ENCODE measurements around the gene ABI1. TPM values are rescaled to one million over a fixed set of nuclear protein-coding genes. Genes with fewer than 3 reads are reported as not detected.

Gene ABI1
- total and polyA plus RNA-seq, 9 of the 15 experiments (the other 6 are each of a cell fraction or from before 2014, with no cell fraction given) = 22.1 to 52.3 (median 39.0) TPM

GRCh38 chr10:26869528-26869927 lies 8.8 kb upstream of the ABI1 start (continued):
- TF ChIP-seq ZNF280B (CRISPR knock-in tag; IDR thresholded peaks at IDR 0.05) (no peak), CEBPB (tag; IDR thresholded peaks at IDR 0.05) (peak; percentile 90), SP1 (CRISPR knock-in tag; IDR thresholded peaks at IDR 0.05) (no peak)
- TF ChIP-seq, protein P1, sequence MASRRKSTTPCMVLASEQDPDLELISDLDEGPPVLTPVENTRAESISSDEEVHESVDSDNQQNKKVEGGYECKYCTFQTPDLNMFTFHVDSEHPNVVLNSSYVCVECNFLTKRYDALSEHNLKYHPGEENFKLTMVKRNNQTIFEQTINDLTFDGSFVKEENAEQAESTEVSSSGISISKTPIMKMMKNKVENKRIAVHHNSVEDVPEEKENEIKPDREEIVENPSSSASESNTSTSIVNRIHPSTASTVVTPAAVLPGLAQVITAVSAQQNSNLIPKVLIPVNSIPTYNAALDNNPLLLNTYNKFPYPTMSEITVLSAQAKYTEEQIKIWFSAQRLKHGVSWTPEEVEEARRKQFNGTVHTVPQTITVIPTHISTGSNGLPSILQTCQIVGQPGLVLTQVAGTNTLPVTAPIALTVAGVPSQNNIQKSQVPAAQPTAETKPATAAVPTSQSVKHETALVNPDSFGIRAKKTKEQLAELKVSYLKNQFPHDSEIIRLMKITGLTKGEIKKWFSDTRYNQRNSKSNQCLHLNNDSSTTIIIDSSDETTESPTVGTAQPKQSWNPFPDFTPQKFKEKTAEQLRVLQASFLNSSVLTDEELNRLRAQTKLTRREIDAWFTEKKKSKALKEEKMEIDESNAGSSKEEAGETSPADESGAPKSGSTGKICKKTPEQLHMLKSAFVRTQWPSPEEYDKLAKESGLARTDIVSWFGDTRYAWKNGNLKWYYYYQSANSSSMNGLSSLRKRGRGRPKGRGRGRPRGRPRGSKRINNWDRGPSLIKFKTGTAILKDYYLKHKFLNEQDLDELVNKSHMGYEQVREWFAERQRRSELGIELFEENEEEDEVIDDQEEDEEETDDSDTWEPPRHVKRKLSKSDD (conservative IDR thresholded peaks at IDR 0.05; ENCODE audit: low read length) = no peak

GRCh38 chr10:26863351-26864076 lies 2.8 kb upstream of the ABI1 start:
- H3K9me3 ChIP-seq (replicated peaks; ENCODE audit: control insufficient read depth, insufficient read depth, low read depth, low read length) = no peaks in the 10 kb centered on the region
- POLR2A ChIA-PET = no interaction called here
- no peak overlapping the region for H3K9ac ChIP-seq (ENCODE audit: insufficient read depth in 1 of 2, low read depth in 2 of 2, low read length in 2 of 2)
- H3K79me2 ChIP-seq (ENCODE audit: control insufficient read depth, insufficient read depth, low read length) = peaks cover 22% of the 10 kb centered on the region
- H3K4me3 ChIP-seq = no peak overlapping the region
- no peak for ATAC-seq
- in situ Hi-C loops (cut with MboI) = no loop called here
- 0 out of 2 replicates have a peak overlapping the region, but pooled peaks have one; percentile 12 for H2AFZ ChIP-seq (ENCODE audit: low read depth, low read length)
- H3K27ac ChIP-seq (ENCODE audit: extremely low read depth, low read depth, low read length) = no peak overlapping the region
- 30% methylated on average over 3 of the region's 3 CpGs for WGBS (ENCODE audit: insufficient coverage, low coverage, missing lambda C conversion rate)
- no peak for FAIRE-seq
- no peak for DNase-seq (ENCODE audit: extremely low read depth in 1 of 4, low spot score in 3 of 4)
- peaks cover 3 to 7% of the 10 kb centered on the region in 2 experiments; a peak in 4 of 5 replicates for H3K4me1 ChIP-seq (replicated peaks in 1 of 2; ENCODE audit: control insufficient read depth in 2 of 2, insufficient read depth in 2 of 2, low read length in 2 of 2)
- no peaks in the 10 kb centered on the region for H3K36me3 ChIP-seq (ENCODE audit: control insufficient read depth, insufficient read depth, low read length)
- H3K4me2 ChIP-seq (ENCODE audit: insufficient read depth, low read length) = no peak overlapping the region
- no peaks in the 10 kb centered on the region for H3K9me1 ChIP-seq (ENCODE audit: control insufficient read depth, insufficient read depth, low read length)
- H4K20me1 ChIP-seq (replicated peaks; ENCODE audit: control insufficient read depth, insufficient read depth, low read length) = no peaks in the 10 kb centered on the region
- H3K27me3 ChIP-seq (ENCODE audit: control insufficient read depth in 2 of 2, insufficient read depth in 2 of 2, low read length in 2 of 2) = peaks cover 10 to 12% of the 10 kb centered on the region in 2 experiments; a peak in 2 of 5 replicates
- intact Hi-C loops (cut with micrococcal nuclease) = loop anchor here (5.0 to 10.0 kb wide), 2 partner anchors 106 to 291 kb away; partner anchors contain the start of genes MASTL and YME1L1
- CTCF ChIA-PET (ENCODE audit: low intra/inter-chr PET ratio) = no interaction called here
- no TSS peak for BruUV-seq (replicated peaks)
- TF ChIP-seq, protein P2, sequence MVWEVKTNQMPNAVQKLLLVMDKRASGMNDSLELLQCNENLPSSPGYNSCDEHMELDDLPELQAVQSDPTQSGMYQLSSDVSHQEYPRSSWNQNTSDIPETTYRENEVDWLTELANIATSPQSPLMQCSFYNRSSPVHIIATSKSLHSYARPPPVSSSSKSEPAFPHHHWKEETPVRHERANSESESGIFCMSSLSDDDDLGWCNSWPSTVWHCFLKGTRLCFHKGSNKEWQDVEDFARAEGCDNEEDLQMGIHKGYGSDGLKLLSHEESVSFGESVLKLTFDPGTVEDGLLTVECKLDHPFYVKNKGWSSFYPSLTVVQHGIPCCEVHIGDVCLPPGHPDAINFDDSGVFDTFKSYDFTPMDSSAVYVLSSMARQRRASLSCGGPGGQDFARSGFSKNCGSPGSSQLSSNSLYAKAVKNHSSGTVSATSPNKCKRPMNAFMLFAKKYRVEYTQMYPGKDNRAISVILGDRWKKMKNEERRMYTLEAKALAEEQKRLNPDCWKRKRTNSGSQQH (CRISPR knock-in tag; IDR thresholded peaks at IDR 0.05) = 0 out of 2 replicates have a peak, but pooled peaks have one; percentile 14
- TF ChIP-seq, protein P3, sequence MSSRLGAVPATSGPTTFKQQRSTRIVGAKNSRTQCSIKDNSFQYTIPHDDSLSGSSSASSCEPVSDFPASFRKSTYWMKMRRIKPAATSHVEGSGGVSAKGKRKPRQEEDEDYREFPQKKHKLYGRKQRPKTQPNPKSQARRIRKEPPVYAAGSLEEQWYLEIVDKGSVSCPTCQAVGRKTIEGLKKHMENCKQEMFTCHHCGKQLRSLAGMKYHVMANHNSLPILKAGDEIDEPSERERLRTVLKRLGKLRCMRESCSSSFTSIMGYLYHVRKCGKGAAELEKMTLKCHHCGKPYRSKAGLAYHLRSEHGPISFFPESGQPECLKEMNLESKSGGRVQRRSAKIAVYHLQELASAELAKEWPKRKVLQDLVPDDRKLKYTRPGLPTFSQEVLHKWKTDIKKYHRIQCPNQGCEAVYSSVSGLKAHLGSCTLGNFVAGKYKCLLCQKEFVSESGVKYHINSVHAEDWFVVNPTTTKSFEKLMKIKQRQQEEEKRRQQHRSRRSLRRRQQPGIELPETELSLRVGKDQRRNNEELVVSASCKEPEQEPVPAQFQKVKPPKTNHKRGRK (tag; IDR thresholded peaks at IDR 0.05) = peak; percentile 84
- TF ChIP-seq, protein P4, sequence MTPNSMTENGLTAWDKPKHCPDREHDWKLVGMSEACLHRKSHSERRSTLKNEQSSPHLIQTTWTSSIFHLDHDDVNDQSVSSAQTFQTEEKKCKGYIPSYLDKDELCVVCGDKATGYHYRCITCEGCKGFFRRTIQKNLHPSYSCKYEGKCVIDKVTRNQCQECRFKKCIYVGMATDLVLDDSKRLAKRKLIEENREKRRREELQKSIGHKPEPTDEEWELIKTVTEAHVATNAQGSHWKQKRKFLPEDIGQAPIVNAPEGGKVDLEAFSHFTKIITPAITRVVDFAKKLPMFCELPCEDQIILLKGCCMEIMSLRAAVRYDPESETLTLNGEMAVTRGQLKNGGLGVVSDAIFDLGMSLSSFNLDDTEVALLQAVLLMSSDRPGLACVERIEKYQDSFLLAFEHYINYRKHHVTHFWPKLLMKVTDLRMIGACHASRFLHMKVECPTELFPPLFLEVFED (CRISPR knock-in tag; conservative IDR thresholded peaks at IDR 0.05) = 0 out of 2 replicates have a peak, but pooled peaks have one; percentile 40
- no peak for TF ChIP-seq NFXL1 (CRISPR knock-in tag; IDR thresholded peaks at IDR 0.05)
